ENCODE data around the gene PACS1.

The PACS1 gene

GRCh38 chr11:66292543-66293332, 222.7 kb downstream of the PACS1 start:
- DNase-seq (ENCODE audit: low read depth, low spot score), result no peak
- no peak overlapping the region for H3K27ac ChIP-seq

GRCh38 chr11:66293352-66293751, 223.3 kb downstream of the PACS1 start:
- H3K27ac ChIP-seq, result no peak overlapping the region
- no peak for DNase-seq (ENCODE audit: low read depth, low spot score)

- H3K27ac ChIP-seq, result no peak overlapping the region
- no peak for DNase-seq (ENCODE audit: low read depth, low spot score)
Measured at GRCh38 chr11:66293777-66294625, 223.9 kb downstream of the PACS1 start.
